PC-3 (cell line): Measurements from ENCODE around the gene ATF5. TPM values are rescaled to one million over a fixed set of nuclear protein-coding genes. Genes with fewer than 3 reads are reported as not detected.

Experiments used
- ATAC-seq: fragments of 200-7000 bp; cut with Tn5 transposase; 2 replicates; pipeline ENCODE4 v1.9.1; 2020; ENCODE audit warnings: mild to moderate bottlenecking, moderate library complexity
- BruUV-seq: library from RNA; stranded (reverse); fragments of 400-500 nt; replicated peaks from 2 replicates; lab custom pipeline; 2021; lab: Mats Ljungman, UMichigan
- CTCF ChIA-PET: fragments of 300-600 bp; sonication (Branson Sonifier 250); formaldehyde crosslinking; loops from one replicate; lab custom pipeline; 2022; ENCODE audit warnings: antibody characterized with exemption; lab: Charles Lee
- POLR2A ChIA-PET: fragments of 300-600 bp; sonication (Branson Sonifier 250); formaldehyde crosslinking; loops from one replicate; lab custom pipeline; 2022; ENCODE audit warnings: antibody characterized with exemption; ENCODE audit not compliant: unreplicated experiment; lab: Charles Lee
- DNase-seq: peaks from one replicate; pipeline ENCODE4 v3.0.0-alpha.2; 2015
- H2AFZ ChIP-seq: fragments of 300-600 bp; sonication (generic); 2 replicates; pipeline ENCODE4 v1.6.0; 2016; ENCODE audit warnings: antibody characterized with exemption, low read length
- H3F3A ChIP-seq: fragments of 300-600 bp; sonication (generic); one replicate; pipeline ENCODE4 v1.6.0; 2017; ENCODE audit warnings: antibody characterized with exemption, low read length, control low read depth, mild to moderate bottlenecking; ENCODE audit not compliant: unreplicated experiment
- H3K27ac ChIP-seq: fragments of 300-600 bp; sonication (generic); 2 replicates; pipeline ENCODE4 v1.5.1; 2016; ENCODE audit warnings: mild to moderate bottlenecking, low read length
- H3K27me3 ChIP-seq: fragments of 300-600 bp; sonication (generic); 2 replicates; pipeline ENCODE4 v1.6.1; 2016; ENCODE audit warnings: low read length, mixed read lengths
- H3K36me3 ChIP-seq: fragments of 300-600 bp; sonication (generic); 2 replicates; pipeline ENCODE4 v1.6.1; 2016; ENCODE audit warnings: low read depth, mixed run types, low read length, mixed read lengths
- H3K4me1 ChIP-seq: fragments of 300-600 bp; sonication (generic); 2 replicates; pipeline ENCODE4 v1.5.1; 2016; ENCODE audit warnings: low read length; ENCODE audit not compliant: insufficient read depth
- H3K4me2 ChIP-seq: fragments of 300-600 bp; sonication (generic); 2 replicates; pipeline ENCODE4 v1.6.0; 2016; ENCODE audit warnings: low read length
- H3K4me3 ChIP-seq: fragments of 300-600 bp; sonication (generic); 2 replicates; pipeline ENCODE4 v1.5.1; 2016; ENCODE audit warnings: mild to moderate bottlenecking, low read length, mixed read lengths
- H3K79me2 ChIP-seq: fragments of 300-600 bp; sonication (generic); 2 replicates; pipeline ENCODE4 v1.6.1; 2017; ENCODE audit warnings: low read length, mixed read lengths
- H3K9ac ChIP-seq: fragments of 300-600 bp; sonication (generic); 2 replicates; pipeline ENCODE4 v1.6.0; 2016; ENCODE audit warnings: mild to moderate bottlenecking, low read length
- H3K9me2 ChIP-seq: fragments of 300-600 bp; sonication (generic); replicated peaks from 2 replicates; pipeline ENCODE4 v1.6.1; 2016; ENCODE audit warnings: mixed run types, low read length, mixed read lengths
- H3K9me3 ChIP-seq: fragments of 300-600 bp; sonication (generic); 2 replicates; pipeline ENCODE4 v1.6.1; 2016; ENCODE audit warnings: low read length, mixed read lengths
- H4K20me1 ChIP-seq: fragments of 300-600 bp; sonication (generic); 2 replicates; pipeline ENCODE4 v1.6.1; 2016; ENCODE audit warnings: low read length, mixed read lengths
- EZH2 ChIP-seq: fragments of 300-600 bp; sonication (generic); IDR thresholded peaks from one replicate; pipeline ENCODE4 v1.6.1; 2017; ENCODE audit warnings: antibody characterized with exemption, mild to moderate bottlenecking, low read length; ENCODE audit not compliant: unreplicated experiment
- EZH2phosphoT487 ChIP-seq: fragments of 300-600 bp; sonication (generic); IDR thresholded peaks from 2 replicates; pipeline ENCODE4 v1.6.1; 2018; ENCODE audit warnings: mild to moderate bottlenecking, antibody characterized with exemption, low read length, borderline replicate concordance
- intact Hi-C: fragments of 100-400 bp; cut with micrococcal nuclease; formaldehyde crosslinking; loops from 2 replicates; pipeline ENCODE4 v1.9.0; 2023
- total RNA-seq: library from RNA; depleted of rRNA; stranded (reverse); fragments of >200 nt; gene quantifications from 2 replicates; pipeline ENCODE4 v1.2.3, GENCODE V29; 2014
- TF ChIP-seq, protein P1 (sequence below): fragments of 300-600 bp; sonication (generic); conservative IDR thresholded peaks from 2 replicates; pipeline ENCODE4 v1.5.1; 2017; ENCODE audit warnings: antibody characterized with exemption, low read depth, mild to moderate bottlenecking, low read length

ATF5 gene
- total RNA-seq, 1 experiment from 2014 or later: 50.7 TPM

DNA sequence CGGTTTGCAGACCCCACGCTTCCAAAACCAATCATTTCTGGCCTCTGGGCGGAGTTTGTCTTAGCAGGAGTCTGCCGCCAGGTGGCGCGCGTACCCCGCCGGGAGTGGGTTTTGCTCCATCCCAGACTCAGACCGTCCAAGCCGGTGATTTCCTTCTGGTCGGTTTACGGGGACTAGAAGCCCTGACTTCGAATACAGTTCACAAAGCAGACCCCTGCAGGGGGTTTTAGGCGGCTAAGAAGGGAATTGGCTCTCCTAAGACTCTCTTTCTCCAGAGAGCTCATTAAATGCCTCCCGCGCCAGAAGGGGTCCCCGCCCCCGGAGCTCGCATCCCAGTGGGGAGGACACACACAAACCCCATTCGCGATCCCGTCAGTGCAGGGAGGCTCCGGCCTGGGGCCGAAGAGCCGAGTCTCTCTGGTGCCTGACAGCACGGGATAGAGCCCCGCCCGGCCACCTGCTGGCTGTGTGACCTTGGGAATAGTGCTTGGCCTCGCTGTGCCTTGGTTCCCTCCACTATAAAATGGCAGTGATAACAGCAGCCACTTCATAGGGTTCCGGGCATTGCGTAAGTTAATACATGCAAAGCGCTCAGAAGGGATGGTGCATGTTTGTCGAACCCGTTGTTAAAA, 8.9 kb downstream of the ATF5 start:
- H2AFZ ChIP-seq: peak overlapping the region; percentile 85
- BruUV-seq: no TSS peak
- no peaks in the 10 kb centered on the region for H4K20me1 ChIP-seq
- no peaks in the 10 kb centered on the region for H3K9me3 ChIP-seq
- CTCF ChIA-PET: no interaction called here
- H3K9ac ChIP-seq: no peak overlapping the region
- POLR2A ChIA-PET: no interaction called here
- intact Hi-C loops: loop anchor here (5.0 to 10.0 kb wide), 2 partner anchors 44 to 87 kb away; partner anchors contain the start of genes VRK3 and ZNF473
- ATAC-seq: peak; percentile 93
- H3K27ac ChIP-seq: no peak overlapping the region
- H3K36me3 ChIP-seq: peaks cover 8% of the 10 kb centered on the region; the same call in 1 of the 2 replicates
- no peaks in the 10 kb centered on the region for H3K27me3 ChIP-seq
- peak overlapping the region; percentile 58 for H3K4me3 ChIP-seq
- H3K9me2 ChIP-seq: no peaks in the 10 kb centered on the region
- no peak for TF ChIP-seq EZH2phosphoT487
- TF ChIP-seq, protein P1, sequence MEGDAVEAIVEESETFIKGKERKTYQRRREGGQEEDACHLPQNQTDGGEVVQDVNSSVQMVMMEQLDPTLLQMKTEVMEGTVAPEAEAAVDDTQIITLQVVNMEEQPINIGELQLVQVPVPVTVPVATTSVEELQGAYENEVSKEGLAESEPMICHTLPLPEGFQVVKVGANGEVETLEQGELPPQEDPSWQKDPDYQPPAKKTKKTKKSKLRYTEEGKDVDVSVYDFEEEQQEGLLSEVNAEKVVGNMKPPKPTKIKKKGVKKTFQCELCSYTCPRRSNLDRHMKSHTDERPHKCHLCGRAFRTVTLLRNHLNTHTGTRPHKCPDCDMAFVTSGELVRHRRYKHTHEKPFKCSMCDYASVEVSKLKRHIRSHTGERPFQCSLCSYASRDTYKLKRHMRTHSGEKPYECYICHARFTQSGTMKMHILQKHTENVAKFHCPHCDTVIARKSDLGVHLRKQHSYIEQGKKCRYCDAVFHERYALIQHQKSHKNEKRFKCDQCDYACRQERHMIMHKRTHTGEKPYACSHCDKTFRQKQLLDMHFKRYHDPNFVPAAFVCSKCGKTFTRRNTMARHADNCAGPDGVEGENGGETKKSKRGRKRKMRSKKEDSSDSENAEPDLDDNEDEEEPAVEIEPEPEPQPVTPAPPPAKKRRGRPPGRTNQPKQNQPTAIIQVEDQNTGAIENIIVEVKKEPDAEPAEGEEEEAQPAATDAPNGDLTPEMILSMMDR: peak; percentile 98
- peaks cover under 1% of the 10 kb centered on the region for H3K4me1 ChIP-seq
- H3F3A ChIP-seq: no peaks in the 10 kb centered on the region
- peaks cover 2% of the 10 kb centered on the region; the same call in 1 of the 2 replicates for H3K79me2 ChIP-seq
- peak overlapping the region; percentile 84 for H3K4me2 ChIP-seq
- DNase-seq: peak; percentile 88

DNA sequence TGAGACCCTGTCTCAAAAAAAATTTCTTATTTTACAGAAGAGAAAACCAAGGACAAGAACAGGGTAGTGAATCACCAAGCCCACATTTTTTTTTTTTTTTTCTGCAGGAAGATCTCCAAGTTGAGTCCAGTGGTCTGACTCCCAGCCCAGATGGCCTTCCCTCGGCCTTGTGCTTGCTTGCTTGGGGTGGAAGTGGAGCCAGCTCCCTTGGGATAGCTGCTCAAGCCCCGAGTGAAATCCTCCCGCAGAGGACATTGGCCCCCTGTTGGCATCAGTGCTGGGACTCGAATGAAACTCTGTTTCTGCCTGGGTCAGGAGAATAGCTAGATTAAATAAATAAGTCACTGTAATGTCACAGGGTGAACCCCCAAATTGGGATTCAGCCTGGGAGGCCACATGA, 9.7 kb downstream of the ATF5 start:
- no peaks in the 10 kb centered on the region for H3K9me2 ChIP-seq
- no TSS peak for BruUV-seq
- no peaks in the 10 kb centered on the region for H4K20me1 ChIP-seq
- ChIA-PET POLR2A (no interaction called here), CTCF (no interaction called here)
- DNase-seq: no peak
- TF ChIP-seq EZH2 (no peak), EZH2phosphoT487 (no peak)
- TF ChIP-seq, protein P1: no peak
- no peaks in the 10 kb centered on the region for H3K4me1 ChIP-seq
- no peak overlapping the region for H3K9ac ChIP-seq
- no peak overlapping the region for H3K4me3 ChIP-seq
- H2AFZ ChIP-seq: no peak overlapping the region
- no peak for ATAC-seq
- peaks cover under 1% of the 10 kb centered on the region; the same call in 1 of the 2 replicates for H3K36me3 ChIP-seq
- no peaks in the 10 kb centered on the region for H3K79me2 ChIP-seq
- H3F3A ChIP-seq: no peaks in the 10 kb centered on the region
- no peaks in the 10 kb centered on the region for H3K27me3 ChIP-seq
- intact Hi-C loops: loop anchor here (5.0 to 10.0 kb wide), 2 partner anchors 44 to 86 kb away; partner anchors contain the start of genes VRK3 and ZNF473
- H3K27ac ChIP-seq: no peak overlapping the region
- no peaks in the 10 kb centered on the region for H3K9me3 ChIP-seq
- H3K4me2 ChIP-seq: no peak overlapping the region
